ENCODE results near the gene PCDHGB7.

The PCDHGB7 gene

DNA sequence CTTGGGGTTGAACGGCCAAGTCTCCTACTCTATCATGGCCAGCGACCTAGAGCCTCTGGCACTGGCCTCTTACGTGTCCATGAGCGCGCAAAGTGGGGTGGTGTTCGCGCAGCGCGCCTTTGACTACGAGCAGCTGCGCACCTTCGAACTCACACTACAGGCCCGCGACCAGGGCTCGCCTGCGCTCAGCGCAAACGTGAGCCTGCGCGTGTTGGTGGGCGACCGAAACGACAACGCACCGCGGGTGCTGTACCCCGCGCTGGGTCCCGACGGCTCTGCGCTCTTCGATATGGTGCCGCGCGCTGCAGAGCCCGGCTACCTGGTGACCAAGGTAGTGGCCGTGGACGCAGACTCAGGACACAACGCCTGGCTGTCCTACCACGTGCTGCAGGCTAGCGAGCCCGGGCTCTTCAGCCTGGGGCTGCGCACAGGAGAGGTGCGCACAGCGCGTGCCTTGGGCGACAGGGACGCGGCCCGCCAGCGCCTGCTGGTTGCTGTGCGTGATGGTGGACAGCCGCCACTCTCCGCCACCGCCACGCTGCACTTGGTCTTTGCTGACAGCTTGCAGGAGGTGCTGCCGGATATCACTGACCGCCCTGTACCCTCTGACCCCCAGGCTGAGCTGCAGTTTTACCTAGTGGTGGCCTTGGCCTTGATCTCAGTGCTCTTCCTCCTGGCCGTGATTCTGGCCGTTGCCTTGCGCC, 17.8 kb upstream of the PCDHGB7 start:
- TF ChIP-seq, protein P1, sequence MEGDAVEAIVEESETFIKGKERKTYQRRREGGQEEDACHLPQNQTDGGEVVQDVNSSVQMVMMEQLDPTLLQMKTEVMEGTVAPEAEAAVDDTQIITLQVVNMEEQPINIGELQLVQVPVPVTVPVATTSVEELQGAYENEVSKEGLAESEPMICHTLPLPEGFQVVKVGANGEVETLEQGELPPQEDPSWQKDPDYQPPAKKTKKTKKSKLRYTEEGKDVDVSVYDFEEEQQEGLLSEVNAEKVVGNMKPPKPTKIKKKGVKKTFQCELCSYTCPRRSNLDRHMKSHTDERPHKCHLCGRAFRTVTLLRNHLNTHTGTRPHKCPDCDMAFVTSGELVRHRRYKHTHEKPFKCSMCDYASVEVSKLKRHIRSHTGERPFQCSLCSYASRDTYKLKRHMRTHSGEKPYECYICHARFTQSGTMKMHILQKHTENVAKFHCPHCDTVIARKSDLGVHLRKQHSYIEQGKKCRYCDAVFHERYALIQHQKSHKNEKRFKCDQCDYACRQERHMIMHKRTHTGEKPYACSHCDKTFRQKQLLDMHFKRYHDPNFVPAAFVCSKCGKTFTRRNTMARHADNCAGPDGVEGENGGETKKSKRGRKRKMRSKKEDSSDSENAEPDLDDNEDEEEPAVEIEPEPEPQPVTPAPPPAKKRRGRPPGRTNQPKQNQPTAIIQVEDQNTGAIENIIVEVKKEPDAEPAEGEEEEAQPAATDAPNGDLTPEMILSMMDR (IDR thresholded peaks at IDR 0.05; ENCODE audit: insufficient read depth, low read depth, low read length, missing control alignments), result no peak
- no peak for DNase-seq (ENCODE audit: low read depth)
- no peak overlapping the region for H3K4me3 ChIP-seq (ENCODE audit: low read length)

DNA sequence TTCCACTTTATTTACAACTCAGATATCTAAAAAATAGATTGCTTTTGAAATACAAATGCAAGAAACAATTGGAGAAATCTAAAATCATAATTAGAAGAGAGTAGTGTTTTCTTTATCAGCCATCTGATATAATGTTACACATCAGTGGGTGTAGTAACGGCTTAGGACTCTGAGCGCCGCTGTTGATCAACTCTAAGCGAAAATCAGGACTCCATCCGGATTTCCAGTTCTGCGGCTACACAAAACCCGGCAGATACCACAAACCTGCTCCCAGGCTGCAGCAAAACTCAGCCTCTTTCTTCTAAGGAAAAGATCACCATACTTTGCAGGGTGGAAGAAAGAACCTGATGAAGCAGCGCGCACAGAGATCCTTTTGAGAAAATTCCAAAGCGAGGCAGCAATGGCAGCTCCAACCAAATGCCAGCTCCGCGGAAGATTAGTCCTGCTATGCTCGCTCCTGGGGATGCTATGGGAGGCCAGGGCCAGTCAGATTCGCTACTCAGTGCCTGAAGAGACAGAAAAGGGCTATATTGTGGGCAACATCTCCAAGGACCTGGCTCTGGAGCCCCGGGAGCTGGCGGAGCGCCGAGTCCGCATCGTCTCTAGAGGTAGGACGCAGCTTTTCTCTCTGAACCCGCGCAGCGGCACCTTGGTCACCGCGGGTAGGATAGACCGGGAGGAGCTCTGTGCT, 14.8 kb upstream of the PCDHGB7 start, which contains the start of gene PCDHGA9:
PCDHGA9 (plus strand) TSS at position 226 of the 691 bp plus-strand sequence; CDS start at position 401, 175 bp downstream.
- DNase-seq (ENCODE audit: low read depth), result peak; percentile 51
- H3K4me3 ChIP-seq (ENCODE audit: low read length), result peak within 1 kb of the TSS; percentile 34
- TF ChIP-seq, protein P1 (IDR thresholded peaks at IDR 0.05; ENCODE audit: insufficient read depth, low read depth, low read length, missing control alignments), result peak; percentile 58

DNA sequence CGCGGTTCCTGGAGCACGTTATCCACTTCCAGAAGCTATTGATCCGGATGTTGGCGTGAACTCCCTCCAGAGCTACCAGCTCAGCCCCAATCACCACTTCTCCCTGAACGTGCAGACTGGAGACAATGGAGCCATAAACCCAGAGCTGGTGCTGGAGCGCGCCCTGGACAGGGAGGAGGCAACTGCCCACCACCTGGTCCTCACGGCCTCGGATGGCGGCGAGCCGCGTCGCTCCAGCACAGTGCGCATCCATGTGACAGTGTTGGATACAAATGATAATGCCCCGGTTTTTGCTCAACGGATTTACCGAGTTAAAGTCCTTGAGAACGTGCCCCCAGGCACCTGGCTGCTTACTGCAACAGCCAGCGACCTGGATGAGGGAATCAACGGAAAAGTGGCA, 14.1 kb upstream of the PCDHGB7 start:
- H3K4me3 ChIP-seq (ENCODE audit: low read length), result no peak overlapping the region
- TF ChIP-seq, protein P1 (IDR thresholded peaks at IDR 0.05; ENCODE audit: insufficient read depth, low read depth, low read length, missing control alignments), result no peak
- no peak for DNase-seq (ENCODE audit: low read depth)

DNA sequence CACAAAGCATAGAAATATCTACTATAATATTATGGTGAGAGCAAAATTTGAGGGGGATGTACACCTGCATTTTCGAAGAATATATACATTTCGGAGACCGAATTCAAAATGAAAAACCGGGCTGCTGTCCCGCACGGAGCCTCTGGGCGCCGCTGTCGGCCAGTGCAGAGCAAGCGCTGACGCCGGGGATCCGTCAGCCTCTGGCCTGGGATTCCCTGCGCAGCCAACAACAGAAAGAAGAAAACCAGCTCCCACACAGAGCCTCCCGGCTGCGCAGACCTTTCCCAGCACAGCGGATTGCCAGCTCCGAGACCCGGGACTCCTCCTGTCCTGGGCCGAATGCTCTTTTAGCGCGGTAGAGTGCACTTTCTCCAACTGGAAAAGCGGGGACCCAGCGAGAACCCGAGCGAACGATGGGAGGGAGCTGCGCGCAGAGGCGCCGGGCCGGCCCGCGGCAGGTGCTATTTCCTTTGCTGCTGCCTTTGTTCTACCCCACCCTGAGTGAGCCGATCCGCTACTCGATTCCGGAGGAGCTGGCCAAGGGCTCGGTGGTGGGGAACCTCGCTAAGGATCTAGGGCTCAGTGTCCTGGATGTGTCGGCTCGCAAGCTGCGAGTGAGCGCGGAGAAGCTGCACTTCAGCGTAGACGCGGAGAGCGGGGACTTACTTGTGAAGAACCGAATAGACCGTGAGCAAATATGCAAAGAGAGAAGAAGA, 9.5 kb upstream of the PCDHGB7 start, which contains the start of gene PCDHGB6:
PCDHGB6 (plus strand) TSS at position 232 of the 716 bp plus-strand sequence; CDS start at position 414, 182 bp downstream.
- TF ChIP-seq, protein P1 (IDR thresholded peaks at IDR 0.05; ENCODE audit: insufficient read depth, low read depth, low read length, missing control alignments), result peak; percentile 66
- peak; percentile 50 for DNase-seq (ENCODE audit: low read depth)
- H3K4me3 ChIP-seq (ENCODE audit: low read length), result peak within 1 kb of the TSS; percentile 27

DNA sequence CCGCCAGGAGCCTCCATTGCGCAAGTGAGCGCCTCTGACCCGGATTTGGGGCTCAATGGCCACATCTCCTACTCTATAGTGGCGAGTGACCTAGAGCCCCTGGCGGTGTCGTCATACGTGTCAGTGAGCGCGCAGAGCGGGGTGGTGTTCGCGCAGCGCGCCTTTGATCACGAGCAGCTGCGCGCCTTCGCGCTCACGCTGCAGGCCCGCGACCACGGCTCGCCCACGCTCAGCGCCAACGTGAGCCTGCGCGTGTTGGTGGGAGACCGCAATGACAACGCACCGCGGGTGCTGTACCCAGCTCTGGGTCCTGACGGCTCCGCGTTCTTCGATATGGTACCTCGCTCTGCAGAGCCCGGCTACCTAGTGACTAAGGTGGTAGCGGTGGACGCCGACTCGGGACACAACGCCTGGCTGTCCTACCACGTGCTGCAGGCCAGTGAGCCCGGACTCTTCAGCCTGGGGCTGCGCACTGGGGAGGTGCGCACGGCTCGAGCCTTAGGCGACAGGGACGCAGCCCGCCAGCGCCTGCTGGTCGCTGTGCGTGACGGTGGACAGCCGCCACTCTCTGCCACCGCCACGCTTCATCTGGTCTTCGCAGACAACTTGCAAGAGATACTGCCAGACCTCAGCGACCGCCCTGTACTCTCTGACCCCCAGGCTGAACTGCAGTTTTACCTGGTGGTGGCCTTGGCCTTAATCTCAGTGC, 7.7 kb upstream of the PCDHGB7 start:
- no peak for DNase-seq (ENCODE audit: low read depth)
- TF ChIP-seq, protein P1 (IDR thresholded peaks at IDR 0.05; ENCODE audit: insufficient read depth, low read depth, low read length, missing control alignments), result no peak
- no peak overlapping the region for H3K4me3 ChIP-seq (ENCODE audit: low read length)

DNA sequence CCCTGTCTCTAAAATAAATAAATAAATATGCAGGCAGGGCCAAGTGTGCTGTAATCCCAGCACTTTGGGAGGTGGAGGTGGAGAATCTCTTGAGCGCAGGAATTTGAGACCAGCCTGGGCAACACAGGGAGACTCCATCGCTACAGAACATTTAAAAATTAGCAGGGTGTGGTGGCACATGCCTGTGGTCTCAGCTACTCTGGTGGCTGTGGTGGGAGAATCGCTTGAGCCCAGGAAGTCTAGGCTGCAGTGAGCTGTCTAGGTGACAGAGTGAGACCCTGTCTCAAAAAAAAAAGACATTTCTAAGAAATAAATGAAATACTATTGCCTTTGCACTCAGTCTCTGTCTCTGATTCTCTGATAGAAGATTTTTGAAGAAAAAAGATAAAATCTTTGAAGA, 5.9 kb upstream of the PCDHGB7 start:
- DNase-seq (ENCODE audit: low read depth), result no peak
- H3K4me3 ChIP-seq (ENCODE audit: low read length), result no peak overlapping the region
- TF ChIP-seq, protein P1 (IDR thresholded peaks at IDR 0.05; ENCODE audit: insufficient read depth, low read depth, low read length, missing control alignments), result no peak

Measured in epithelial cell of esophagus (primary cell).